IMR-90 (cell line): ENCODE results near the gene RASSF3. TPM values are rescaled to one million over a fixed set of nuclear protein-coding genes. Genes with fewer than 3 reads are reported as not detected.
A peak's percentile ranks its signal among the peaks of the same experiment; 100 is the strongest.

Experiments
- ATAC-seq: fragments of 200-7000 bp; cut with Tn5 transposase; 2 replicates; pipeline ENCODE4 v1.9.1; 2020; ENCODE audit warnings: low read depth, mild to moderate bottlenecking, moderate library complexity
- BruUV-seq: library from RNA; stranded (reverse); fragments of 400-500 nt; replicated peaks from 2 replicates; lab custom pipeline; 2021; lab: Mats Ljungman, UMichigan
- CTCF ChIA-PET: fragments of 300-600 bp; formaldehyde crosslinking; extraction: SDS; loops from one replicate; lab custom pipeline; 2021; ENCODE audit warnings: antibody characterized with exemption; lab: Yijun Ruan, JAX
- POLR2A ChIA-PET: fragments of 300-600 bp; sonication (Branson Sonifier 250); formaldehyde crosslinking; loops from one replicate; lab custom pipeline; 2022; ENCODE audit warnings: antibody characterized with exemption; ENCODE audit not compliant: unreplicated experiment; lab: Charles Lee
- DNase-seq: peaks from one replicate; pipeline ENCODE4 v3.0.0; 2013
- H2AFZ ChIP-seq: replicated peaks from 2 replicates; pipeline ENCODE3; 2013; ENCODE audit warnings: low read length, mild to moderate bottlenecking; ENCODE audit not compliant: poor library complexity
- H2AK5ac ChIP-seq: 2 replicates; pipeline ENCODE4 v1.6.1; 2013; ENCODE audit warnings: low read depth, low read length, inconsistent platforms
- H2AK9ac ChIP-seq: replicated peaks from 2 replicates; pipeline ENCODE3; 2013; ENCODE audit warnings: mild to moderate bottlenecking, low read depth, low read length, moderate library complexity; ENCODE audit not compliant: poor library complexity
- H2BK120ac ChIP-seq: 2 replicates; pipeline ENCODE4 v1.6.1; 2013; ENCODE audit warnings: low read depth, low read length, inconsistent platforms
- H2BK15ac ChIP-seq: 3 replicates; pipeline ENCODE4 v1.6.1; 2013; ENCODE audit warnings: low read depth, low read length, inconsistent platforms
- H2BK20ac ChIP-seq: 2 replicates; pipeline ENCODE4 v1.6.1; 2013; ENCODE audit warnings: low read depth, mild to moderate bottlenecking, inconsistent platforms, low read length, moderate library complexity
- H2BK5ac ChIP-seq: 2 replicates; pipeline ENCODE4 v1.6.1; 2013; ENCODE audit warnings: mild to moderate bottlenecking, low read depth, low read length, inconsistent platforms; ENCODE audit not compliant: poor library complexity, severe bottlenecking
- H3K14ac ChIP-seq: replicated peaks from 2 replicates; pipeline ENCODE4 v1.6.1; 2013; ENCODE audit warnings: low read depth, low read length, inconsistent platforms
- H3K18ac ChIP-seq: 2 replicates; pipeline ENCODE4 v1.6.1; 2013; ENCODE audit warnings: low read depth, low read length, control low read depth
- H3K23ac ChIP-seq: 2 replicates; pipeline ENCODE4 v1.6.1; 2013; ENCODE audit warnings: low read depth, low read length, inconsistent platforms
- H3K27ac ChIP-seq: 2 replicates; pipeline ENCODE4 v1.5.1; 2013; ENCODE audit warnings: mild to moderate bottlenecking, control low read depth, low read length; ENCODE audit not compliant: insufficient read depth
- H3K27me3 ChIP-seq: 2 replicates; pipeline ENCODE4 v1.6.1; 2013; ENCODE audit warnings: low read length; ENCODE audit not compliant: control insufficient read depth, insufficient read depth
- H3K36me3 ChIP-seq: 2 replicates; pipeline ENCODE4 v1.6.1; 2013; ENCODE audit warnings: low read length, mixed read lengths; ENCODE audit not compliant: control insufficient read depth, insufficient read depth
- H3K4ac ChIP-seq: 2 replicates; pipeline ENCODE4 v1.6.1; 2013; ENCODE audit warnings: low read depth, low read length, inconsistent platforms
- H3K4me1 ChIP-seq: 2 replicates; pipeline ENCODE4 v1.6.1; 2013; ENCODE audit warnings: low read length, mixed read lengths; ENCODE audit not compliant: control insufficient read depth, insufficient read depth
- H3K4me2 ChIP-seq: 2 replicates; pipeline ENCODE4 v1.6.1; 2013; ENCODE audit warnings: low read depth, mild to moderate bottlenecking, control low read depth, low read length, moderate library complexity
- H3K4me3 ChIP-seq: 2 replicates; pipeline ENCODE4 v1.5.1; 2013; ENCODE audit warnings: low read depth, mild to moderate bottlenecking, control low read depth, low read length, moderate library complexity; ENCODE audit not compliant: insufficient read depth
- H3K56ac ChIP-seq: 2 replicates; pipeline ENCODE4 v1.6.1; 2013; ENCODE audit warnings: low read length, inconsistent platforms; ENCODE audit not compliant: insufficient read depth; ENCODE audit errors: extremely low read depth
- H3K79me1 ChIP-seq, 2 experiments: 2 replicates each; pipeline ENCODE4 v1.6.1; 2013; ENCODE audit warnings: low read length in 2 of 2, inconsistent platforms in 1 of 2, low read depth in 1 of 2
- H3K9ac ChIP-seq: 2 replicates; pipeline ENCODE4 v1.6.1; 2013; ENCODE audit warnings: low read depth, low read length, control low read depth
- H3K9me1 ChIP-seq: 2 replicates; pipeline ENCODE4 v1.6.1; 2013; ENCODE audit warnings: low read length, inconsistent platforms; ENCODE audit not compliant: insufficient read depth
- H3K9me3 ChIP-seq: 2 replicates; pipeline ENCODE4 v1.6.1; 2013; ENCODE audit warnings: low read length; ENCODE audit not compliant: control insufficient read depth, insufficient read depth
- H4K20me1 ChIP-seq: 2 replicates; pipeline ENCODE4 v1.6.1; 2013; ENCODE audit warnings: low read length, inconsistent platforms; ENCODE audit not compliant: insufficient read depth
- H4K5ac ChIP-seq: 2 replicates; pipeline ENCODE4 v1.6.1; 2013; ENCODE audit warnings: mild to moderate bottlenecking, low read depth, low read length, control low read depth
- H4K8ac ChIP-seq, 2 experiments: 2 replicates each; pipeline ENCODE4 v1.6.1; 2013; ENCODE audit warnings: low read depth in 2 of 2, low read length in 2 of 2, control low read depth in 1 of 2, inconsistent platforms in 1 of 2
- H4K91ac ChIP-seq: 2 replicates; pipeline ENCODE4 v1.6.1; 2013; ENCODE audit warnings: low read depth, low read length, inconsistent platforms; ENCODE audit not compliant: insufficient read depth
- BHLHE40 ChIP-seq: fragments of 150-350 bp; IDR thresholded peaks from 2 replicates; pipeline ENCODE4 v1.6.1; 2016; ENCODE audit warnings: mild to moderate bottlenecking, low read depth, low read length
- CEBPB ChIP-seq: IDR thresholded peaks from 2 replicates; pipeline ENCODE4 v1.6.1; 2012; ENCODE audit warnings: low read depth, low read length, improper control_type of control experiment
- CHD1 ChIP-seq: IDR thresholded peaks from 2 replicates; pipeline ENCODE4 v1.6.1; 2012; ENCODE audit warnings: low read depth, low read length, improper control_type of control experiment
- FOS ChIP-seq: fragments of 150-350 bp; IDR thresholded peaks from 2 replicates; pipeline ENCODE4 v1.6.1; 2016; ENCODE audit warnings: low read depth, low read length
- MAFK ChIP-seq: IDR thresholded peaks from 2 replicates; pipeline ENCODE4 v1.6.1; 2012; ENCODE audit warnings: low read depth, low read length, improper control_type of control experiment
- MAZ ChIP-seq: IDR thresholded peaks from 2 replicates; pipeline ENCODE4 v1.6.1; 2012; ENCODE audit warnings: low read depth, mild to moderate bottlenecking, low read length, improper control_type of control experiment, moderate library complexity, borderline replicate concordance
- MXI1 ChIP-seq: IDR thresholded peaks from 2 replicates; pipeline ENCODE4 v1.6.1; 2012; ENCODE audit warnings: low read depth, mild to moderate bottlenecking, low read length, moderate library complexity, borderline replicate concordance
- NFE2L2 ChIP-seq: fragments of 150-350 bp; IDR thresholded peaks from 2 replicates; pipeline ENCODE4 v1.6.1; 2016; ENCODE audit warnings: low read depth, mild to moderate bottlenecking, low read length
- POLR2A ChIP-seq: IDR thresholded peaks from 2 replicates; pipeline ENCODE4 v1.6.1; 2012; ENCODE audit warnings: mild to moderate bottlenecking, low read depth, low read length
- RAD21 ChIP-seq: IDR thresholded peaks from 2 replicates; pipeline ENCODE4 v1.6.1; 2012; ENCODE audit warnings: low read length, improper control_type of control experiment
- RCOR1 ChIP-seq: IDR thresholded peaks from 2 replicates; pipeline ENCODE4 v1.6.1; 2012; ENCODE audit warnings: mild to moderate bottlenecking, low read length, improper control_type of control experiment; ENCODE audit not compliant: insufficient replicate concordance
- RFX5 ChIP-seq: IDR thresholded peaks from 2 replicates; pipeline ENCODE4 v1.8.0; 2012; ENCODE audit warnings: low read depth, mild to moderate bottlenecking, low read length, moderate library complexity
- SMC3 ChIP-seq: fragments of 150-350 bp; IDR thresholded peaks from 2 replicates; pipeline ENCODE4 v1.6.1; 2016; ENCODE audit warnings: low read depth, mild to moderate bottlenecking, antibody characterized with exemption, low read length, moderate library complexity
- WGBS, 2 experiments: methylation state at CpG; one replicate each; pipeline versions ENCODE4 v1.1.5 to v1.1.7; 2013; ENCODE audit warnings: missing lambda C conversion rate in 2 of 2; ENCODE audit not compliant: insufficient read length in 1 of 2; ENCODE audit errors: extremely low coverage in 2 of 2; 5-methylcytosine and 5-hydroxymethylcytosine counted together
- dilution Hi-C: fragments of 300-500 bp; cut with HindIII; formaldehyde crosslinking; loops from one replicate; pipeline ENCODE4 v1.14.3; 2018; ENCODE audit warnings: low sequenced_read_pairs; ENCODE audit not compliant: unreplicated experiment
- in situ Hi-C: fragments of 300-500 bp; cut with MboI; formaldehyde crosslinking; loops from 3 replicates; pipeline ENCODE4 v1.14.3; 2019; ENCODE audit warnings: low sequenced_read_pairs, inconsistent platforms, mixed read lengths
- intact Hi-C: fragments of 100-400 bp; cut with micrococcal nuclease; formaldehyde crosslinking; loops from 2 replicates; pipeline ENCODE4 v1.10.0; 2022
- polyA plus RNA-seq, 3 experiments: library from polyadenylated mRNA; depleted of rRNA; stranded (reverse); fragments of >200 nt; gene quantifications; 2 replicates each; pipeline ENCODE4 v1.2.3, GENCODE V29; 2012; ENCODE audit warnings: low replicate concordance in 1 of 3
- total RNA-seq: library from RNA; depleted of rRNA; stranded (reverse); fragments of >200 nt; gene quantifications from 2 replicates; pipeline ENCODE4 v1.2.3, GENCODE V29; 2012
- TF ChIP-seq, protein P1 (sequence below): fragments of 150-350 bp; IDR thresholded peaks from 2 replicates; pipeline ENCODE4 v1.6.1; 2016; ENCODE audit warnings: low read depth, mild to moderate bottlenecking, low read length, moderate library complexity, borderline replicate concordance
- TF ChIP-seq, protein P2 (sequence below): conservative IDR thresholded peaks from 2 replicates; pipeline ENCODE4 v1.5.1; 2012; ENCODE audit warnings: mild to moderate bottlenecking, low read depth, low read length, improper control_type of control experiment
- TF ChIP-seq, protein P3 (sequence below): fragments of 150-350 bp; IDR thresholded peaks from 2 replicates; pipeline ENCODE4 v1.6.1; 2017; ENCODE audit warnings: mild to moderate bottlenecking, antibody characterized with exemption, low read length, low read depth

RASSF3 gene
- total and polyA plus RNA-seq, 2 of the 4 experiments (the other 2 are of a cell fraction): 18.7 to 39.3 TPM

DNA sequence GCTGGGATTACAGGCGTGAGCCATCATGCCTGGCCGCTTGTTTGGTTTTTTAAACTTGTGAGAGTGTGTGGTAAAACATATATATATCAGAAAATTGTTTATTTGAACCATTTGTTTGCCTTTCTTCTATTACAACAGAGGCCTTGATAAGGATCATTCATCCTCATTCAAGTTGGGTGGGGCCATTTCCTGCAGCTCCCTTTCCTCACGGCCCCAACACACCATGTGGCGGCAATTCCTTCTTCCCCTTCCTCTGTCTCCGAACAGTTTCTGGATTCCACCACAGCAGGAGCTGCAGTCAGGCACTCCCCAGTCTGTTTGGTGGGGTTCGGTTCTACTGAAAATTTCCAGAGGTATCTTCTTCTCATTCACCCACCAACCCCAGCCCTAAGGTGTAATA lies 42.0 kb upstream of the RASSF3 start:
- H2BK5ac ChIP-seq: no peak overlapping the region
- ATAC-seq: no peak
- POLR2A ChIA-PET: interaction anchor here (1.0 kb wide), 1 partner anchor 7 kb away, joined by 3 read pairs; no protein-coding TSS in a partner anchor
- peak overlapping the region; percentile 67 for H2BK120ac ChIP-seq
- no peak overlapping the region for H3K56ac ChIP-seq
- TF ChIP-seq, protein P1, sequence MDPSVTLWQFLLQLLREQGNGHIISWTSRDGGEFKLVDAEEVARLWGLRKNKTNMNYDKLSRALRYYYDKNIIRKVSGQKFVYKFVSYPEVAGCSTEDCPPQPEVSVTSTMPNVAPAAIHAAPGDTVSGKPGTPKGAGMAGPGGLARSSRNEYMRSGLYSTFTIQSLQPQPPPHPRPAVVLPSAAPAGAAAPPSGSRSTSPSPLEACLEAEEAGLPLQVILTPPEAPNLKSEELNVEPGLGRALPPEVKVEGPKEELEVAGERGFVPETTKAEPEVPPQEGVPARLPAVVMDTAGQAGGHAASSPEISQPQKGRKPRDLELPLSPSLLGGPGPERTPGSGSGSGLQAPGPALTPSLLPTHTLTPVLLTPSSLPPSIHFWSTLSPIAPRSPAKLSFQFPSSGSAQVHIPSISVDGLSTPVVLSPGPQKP: no peak
- TF ChIP-seq RAD21 (no peak), SMC3 (no peak), RFX5 (no peak), RCOR1 (no peak), CHD1 (no peak), MAFK (no peak), MAZ (no peak), MXI1 (no peak), NFE2L2 (no peak), POLR2A (no peak), FOS (no peak), BHLHE40 (no peak), CEBPB (no peak)
- TF ChIP-seq, protein P2, sequence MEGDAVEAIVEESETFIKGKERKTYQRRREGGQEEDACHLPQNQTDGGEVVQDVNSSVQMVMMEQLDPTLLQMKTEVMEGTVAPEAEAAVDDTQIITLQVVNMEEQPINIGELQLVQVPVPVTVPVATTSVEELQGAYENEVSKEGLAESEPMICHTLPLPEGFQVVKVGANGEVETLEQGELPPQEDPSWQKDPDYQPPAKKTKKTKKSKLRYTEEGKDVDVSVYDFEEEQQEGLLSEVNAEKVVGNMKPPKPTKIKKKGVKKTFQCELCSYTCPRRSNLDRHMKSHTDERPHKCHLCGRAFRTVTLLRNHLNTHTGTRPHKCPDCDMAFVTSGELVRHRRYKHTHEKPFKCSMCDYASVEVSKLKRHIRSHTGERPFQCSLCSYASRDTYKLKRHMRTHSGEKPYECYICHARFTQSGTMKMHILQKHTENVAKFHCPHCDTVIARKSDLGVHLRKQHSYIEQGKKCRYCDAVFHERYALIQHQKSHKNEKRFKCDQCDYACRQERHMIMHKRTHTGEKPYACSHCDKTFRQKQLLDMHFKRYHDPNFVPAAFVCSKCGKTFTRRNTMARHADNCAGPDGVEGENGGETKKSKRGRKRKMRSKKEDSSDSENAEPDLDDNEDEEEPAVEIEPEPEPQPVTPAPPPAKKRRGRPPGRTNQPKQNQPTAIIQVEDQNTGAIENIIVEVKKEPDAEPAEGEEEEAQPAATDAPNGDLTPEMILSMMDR: no peak
- TF ChIP-seq, protein P3, sequence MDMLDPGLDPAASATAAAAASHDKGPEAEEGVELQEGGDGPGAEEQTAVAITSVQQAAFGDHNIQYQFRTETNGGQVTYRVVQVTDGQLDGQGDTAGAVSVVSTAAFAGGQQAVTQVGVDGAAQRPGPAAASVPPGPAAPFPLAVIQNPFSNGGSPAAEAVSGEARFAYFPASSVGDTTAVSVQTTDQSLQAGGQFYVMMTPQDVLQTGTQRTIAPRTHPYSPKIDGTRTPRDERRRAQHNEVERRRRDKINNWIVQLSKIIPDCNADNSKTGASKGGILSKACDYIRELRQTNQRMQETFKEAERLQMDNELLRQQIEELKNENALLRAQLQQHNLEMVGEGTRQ: no peak
- H3K4ac ChIP-seq: 0 out of 2 replicates have a peak overlapping the region, but pooled peaks have one; percentile 29
- no peak overlapping the region for H3K4me3 ChIP-seq
- H4K91ac ChIP-seq: no peak overlapping the region
- peaks cover 3% of the 10 kb centered on the region for H3K9me3 ChIP-seq
- H3K27ac ChIP-seq: no peak overlapping the region
- no peak overlapping the region for H2BK15ac ChIP-seq
- no peak overlapping the region for H3K18ac ChIP-seq
- no peak overlapping the region; the same call in 1 of the 2 replicates for H2BK20ac ChIP-seq
- intact Hi-C loops: no loop called here
- no peak overlapping the region for H3K23ac ChIP-seq
- no peaks in the 10 kb centered on the region for H3K27me3 ChIP-seq
- in situ Hi-C loops: no loop called here
- H4K20me1 ChIP-seq: no peaks in the 10 kb centered on the region
- peak overlapping the region; percentile 35; the same call in 1 of the 2 replicates for H2AK5ac ChIP-seq
- H3K36me3 ChIP-seq: no peaks in the 10 kb centered on the region
- peaks cover 10% of the 10 kb centered on the region for H3K9me1 ChIP-seq
- H3K79me1 ChIP-seq: no peaks in the 10 kb centered on the region
- H2AK9ac ChIP-seq: no peak overlapping the region
- DNase-seq: no peak
- no peak overlapping the region for H2AFZ ChIP-seq
- H3K4me1 ChIP-seq: peaks cover 12% of the 10 kb centered on the region
- dilution Hi-C loops: no loop called here
- H3K14ac ChIP-seq: no peak overlapping the region
- no peak overlapping the region for H3K9ac ChIP-seq
- CTCF ChIA-PET: interaction anchor here (1.4 kb wide), 1 partner anchor 19 kb away, joined by 5 read pairs; no protein-coding TSS in a partner anchor
- H4K8ac ChIP-seq: no peak overlapping the region
- WGBS, 2 experiments: 40% methylated on average over 1 of the region's 6 CpGs; no CpG with 5 or more reads in 1 of the 2 experiments
- H4K5ac ChIP-seq: no peak overlapping the region
- H3K4me2 ChIP-seq: no peak overlapping the region
- BruUV-seq: no TSS peak
